Measurements from ENCODE around the gene DMRT1.
"Not testable (repeated sequence)": the region's sequence is repeated elsewhere in the genome, so short reads cannot be mapped to it uniquely, and the experiment has no call there.

Gene DMRT1

DNA sequence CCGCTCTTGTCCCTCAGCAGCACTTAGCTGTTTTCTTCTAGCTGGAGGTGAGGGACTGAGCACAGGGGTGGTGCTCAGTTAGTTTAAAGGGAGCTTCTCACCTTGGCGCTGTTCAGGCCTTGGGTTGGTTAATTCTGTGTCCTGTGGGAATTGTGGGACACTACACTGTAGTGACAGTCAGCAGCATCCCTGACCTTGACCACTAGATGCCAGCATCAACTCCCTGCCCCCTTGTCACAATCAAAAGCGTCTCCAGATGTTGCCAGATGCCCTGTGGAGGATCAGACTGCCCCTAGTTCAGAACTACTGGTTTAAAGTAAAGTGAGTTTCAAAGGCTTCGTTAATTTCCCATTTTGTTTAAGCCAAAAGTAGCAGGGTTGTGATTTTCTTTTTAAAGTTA is 69.5 kb downstream of the DMRT1 start:
- no peak for TF ChIP-seq ZFP30 (CRISPR knock-in tag; IDR thresholded peaks at IDR 0.05)
- TF ChIP-seq BACH2 (CRISPR knock-in tag; IDR thresholded peaks at IDR 0.05; ENCODE audit: borderline replicate concordance): no peak
- TF ChIP-seq, protein P1, sequence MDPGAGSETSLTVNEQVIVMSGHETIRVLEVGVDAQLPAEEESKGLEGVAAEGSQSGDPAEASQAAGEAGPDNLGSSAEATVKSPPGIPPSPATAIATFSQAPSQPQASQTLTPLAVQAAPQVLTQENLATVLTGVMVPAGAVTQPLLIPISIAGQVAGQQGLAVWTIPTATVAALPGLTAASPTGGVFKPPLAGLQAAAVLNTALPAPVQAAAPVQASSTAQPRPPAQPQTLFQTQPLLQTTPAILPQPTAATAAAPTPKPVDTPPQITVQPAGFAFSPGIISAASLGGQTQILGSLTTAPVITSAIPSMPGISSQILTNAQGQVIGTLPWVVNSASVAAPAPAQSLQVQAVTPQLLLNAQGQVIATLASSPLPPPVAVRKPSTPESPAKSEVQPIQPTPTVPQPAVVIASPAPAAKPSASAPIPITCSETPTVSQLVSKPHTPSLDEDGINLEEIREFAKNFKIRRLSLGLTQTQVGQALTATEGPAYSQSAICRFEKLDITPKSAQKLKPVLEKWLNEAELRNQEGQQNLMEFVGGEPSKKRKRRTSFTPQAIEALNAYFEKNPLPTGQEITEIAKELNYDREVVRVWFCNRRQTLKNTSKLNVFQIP (CRISPR knock-in tag; IDR thresholded peaks at IDR 0.05; ENCODE audit: borderline replicate concordance, low read depth): no peak
- no peak for ATAC-seq

DNA sequence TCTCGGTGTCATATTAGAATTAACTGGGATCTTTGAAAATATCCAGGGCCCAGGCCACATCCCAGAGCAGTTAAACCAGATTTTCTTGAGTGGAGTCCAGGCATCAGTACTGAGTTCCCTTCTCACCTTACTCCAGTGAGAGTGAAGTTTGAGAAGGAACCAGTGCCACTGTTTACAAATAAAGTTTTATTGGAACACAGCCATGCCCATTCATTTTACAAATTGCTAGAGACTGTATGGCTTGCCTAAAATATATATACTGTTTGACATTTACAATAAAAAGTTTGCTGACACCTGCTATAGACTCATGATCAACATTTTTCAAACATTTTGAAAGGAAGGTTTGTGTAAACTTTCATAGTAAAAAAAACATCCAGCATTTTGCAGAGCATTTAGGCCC is 71.3 kb downstream of the DMRT1 start:
- ATAC-seq: no peak
- no peak for TF ChIP-seq ISL1 (CRISPR knock-in tag; IDR thresholded peaks at IDR 0.05)
- TF ChIP-seq OSR1 (CRISPR knock-in tag; IDR thresholded peaks at IDR 0.05): no peak
- TF ChIP-seq RARB (CRISPR knock-in tag; IDR thresholded peaks at IDR 0.05): no peak
- TF ChIP-seq ZNF70 (CRISPR knock-in tag; IDR thresholded peaks at IDR 0.05): no peak
- no peak for TF ChIP-seq PPARA (CRISPR knock-in tag; IDR thresholded peaks at IDR 0.05; ENCODE audit: borderline replicate concordance)
- no peak for TF ChIP-seq CSDC2 (CRISPR knock-in tag; IDR thresholded peaks at IDR 0.05)
- TF ChIP-seq ARNTL (CRISPR knock-in tag; IDR thresholded peaks at IDR 0.05; ENCODE audit: borderline replicate concordance, low read depth): no peak
- TF ChIP-seq, protein P2, sequence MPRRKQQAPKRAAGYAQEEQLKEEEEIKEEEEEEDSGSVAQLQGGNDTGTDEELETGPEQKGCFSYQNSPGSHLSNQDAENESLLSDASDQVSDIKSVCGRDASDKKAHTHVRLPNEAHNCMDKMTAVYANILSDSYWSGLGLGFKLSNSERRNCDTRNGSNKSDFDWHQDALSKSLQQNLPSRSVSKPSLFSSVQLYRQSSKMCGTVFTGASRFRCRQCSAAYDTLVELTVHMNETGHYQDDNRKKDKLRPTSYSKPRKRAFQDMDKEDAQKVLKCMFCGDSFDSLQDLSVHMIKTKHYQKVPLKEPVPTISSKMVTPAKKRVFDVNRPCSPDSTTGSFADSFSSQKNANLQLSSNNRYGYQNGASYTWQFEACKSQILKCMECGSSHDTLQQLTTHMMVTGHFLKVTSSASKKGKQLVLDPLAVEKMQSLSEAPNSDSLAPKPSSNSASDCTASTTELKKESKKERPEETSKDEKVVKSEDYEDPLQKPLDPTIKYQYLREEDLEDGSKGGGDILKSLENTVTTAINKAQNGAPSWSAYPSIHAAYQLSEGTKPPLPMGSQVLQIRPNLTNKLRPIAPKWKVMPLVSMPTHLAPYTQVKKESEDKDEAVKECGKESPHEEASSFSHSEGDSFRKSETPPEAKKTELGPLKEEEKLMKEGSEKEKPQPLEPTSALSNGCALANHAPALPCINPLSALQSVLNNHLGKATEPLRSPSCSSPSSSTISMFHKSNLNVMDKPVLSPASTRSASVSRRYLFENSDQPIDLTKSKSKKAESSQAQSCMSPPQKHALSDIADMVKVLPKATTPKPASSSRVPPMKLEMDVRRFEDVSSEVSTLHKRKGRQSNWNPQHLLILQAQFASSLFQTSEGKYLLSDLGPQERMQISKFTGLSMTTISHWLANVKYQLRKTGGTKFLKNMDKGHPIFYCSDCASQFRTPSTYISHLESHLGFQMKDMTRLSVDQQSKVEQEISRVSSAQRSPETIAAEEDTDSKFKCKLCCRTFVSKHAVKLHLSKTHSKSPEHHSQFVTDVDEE (CRISPR knock-in tag; IDR thresholded peaks at IDR 0.05): no peak
- TF ChIP-seq, protein P1 (CRISPR knock-in tag; IDR thresholded peaks at IDR 0.05; ENCODE audit: borderline replicate concordance, low read depth): no peak
- TF ChIP-seq, protein P3, sequence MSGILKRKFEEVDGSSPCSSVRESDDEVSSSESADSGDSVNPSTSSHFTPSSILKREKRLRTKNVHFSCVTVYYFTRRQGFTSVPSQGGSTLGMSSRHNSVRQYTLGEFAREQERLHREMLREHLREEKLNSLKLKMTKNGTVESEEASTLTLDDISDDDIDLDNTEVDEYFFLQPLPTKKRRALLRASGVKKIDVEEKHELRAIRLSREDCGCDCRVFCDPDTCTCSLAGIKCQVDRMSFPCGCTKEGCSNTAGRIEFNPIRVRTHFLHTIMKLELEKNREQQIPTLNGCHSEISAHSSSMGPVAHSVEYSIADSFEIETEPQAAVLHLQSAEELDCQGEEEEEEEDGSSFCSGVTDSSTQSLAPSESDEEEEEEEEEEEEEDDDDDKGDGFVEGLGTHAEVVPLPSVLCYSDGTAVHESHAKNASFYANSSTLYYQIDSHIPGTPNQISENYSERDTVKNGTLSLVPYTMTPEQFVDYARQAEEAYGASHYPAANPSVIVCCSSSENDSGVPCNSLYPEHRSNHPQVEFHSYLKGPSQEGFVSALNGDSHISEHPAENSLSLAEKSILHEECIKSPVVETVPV (CRISPR knock-in tag; IDR thresholded peaks at IDR 0.05): no peak
- TF ChIP-seq, protein P4, sequence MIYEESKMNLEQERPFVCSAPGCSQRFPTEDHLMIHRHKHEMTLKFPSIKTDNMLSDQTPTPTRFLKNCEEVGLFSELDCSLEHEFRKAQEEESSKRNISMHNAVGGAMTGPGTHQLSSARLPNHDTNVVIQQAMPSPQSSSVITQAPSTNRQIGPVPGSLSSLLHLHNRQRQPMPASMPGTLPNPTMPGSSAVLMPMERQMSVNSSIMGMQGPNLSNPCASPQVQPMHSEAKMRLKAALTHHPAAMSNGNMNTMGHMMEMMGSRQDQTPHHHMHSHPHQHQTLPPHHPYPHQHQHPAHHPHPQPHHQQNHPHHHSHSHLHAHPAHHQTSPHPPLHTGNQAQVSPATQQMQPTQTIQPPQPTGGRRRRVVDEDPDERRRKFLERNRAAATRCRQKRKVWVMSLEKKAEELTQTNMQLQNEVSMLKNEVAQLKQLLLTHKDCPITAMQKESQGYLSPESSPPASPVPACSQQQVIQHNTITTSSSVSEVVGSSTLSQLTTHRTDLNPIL (CRISPR knock-in tag; IDR thresholded peaks at IDR 0.05; ENCODE audit: low read depth): no peak
- TF ChIP-seq TOX (CRISPR knock-in tag; IDR thresholded peaks at IDR 0.05; ENCODE audit: borderline replicate concordance): no peak
- TF ChIP-seq ZFP3 (CRISPR knock-in tag; IDR thresholded peaks at IDR 0.05): no peak

DNA sequence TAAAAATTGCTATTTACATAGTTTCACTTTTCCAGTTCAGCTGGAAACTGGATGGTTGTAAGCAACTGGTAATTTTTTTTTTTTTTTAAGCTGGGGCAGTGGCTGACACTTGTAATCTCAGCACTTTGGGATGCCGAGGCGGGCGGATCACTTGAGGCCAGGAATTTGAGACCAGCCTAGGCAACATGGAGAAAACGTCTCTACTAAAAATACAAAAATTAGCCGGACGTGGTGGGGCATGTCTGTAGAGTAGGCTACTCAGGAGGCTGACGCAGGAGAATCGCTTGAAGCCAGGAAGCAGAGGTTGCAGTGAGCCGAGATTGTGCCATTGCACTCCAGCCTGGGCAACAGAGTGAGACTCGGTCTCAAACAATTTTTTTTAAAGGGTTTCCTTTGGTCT is 72.0 kb downstream of the DMRT1 start:
- not testable (repeated sequence) for ATAC-seq

DNA sequence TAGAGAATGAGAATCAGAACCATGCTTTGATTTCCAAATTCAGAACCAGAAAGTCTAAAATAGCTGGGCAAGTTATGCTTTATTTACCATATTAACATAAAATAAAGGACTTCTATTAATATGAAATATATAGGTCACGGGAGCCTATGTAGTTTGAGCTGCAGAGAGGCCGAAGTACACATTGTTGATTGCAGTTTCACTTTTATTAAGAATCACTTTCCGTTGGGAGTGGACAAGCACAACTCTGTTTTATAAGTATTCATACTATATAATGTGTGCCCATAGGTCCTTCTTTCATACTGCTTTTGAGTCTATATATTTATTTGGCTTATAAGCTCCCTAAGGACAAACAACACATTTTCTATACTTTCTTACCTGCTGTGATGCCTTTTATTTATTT is 76.2 kb downstream of the DMRT1 start:
- ATAC-seq: no peak
- TF ChIP-seq BACH2 (CRISPR knock-in tag; IDR thresholded peaks at IDR 0.05; ENCODE audit: borderline replicate concordance): no peak

DNA sequence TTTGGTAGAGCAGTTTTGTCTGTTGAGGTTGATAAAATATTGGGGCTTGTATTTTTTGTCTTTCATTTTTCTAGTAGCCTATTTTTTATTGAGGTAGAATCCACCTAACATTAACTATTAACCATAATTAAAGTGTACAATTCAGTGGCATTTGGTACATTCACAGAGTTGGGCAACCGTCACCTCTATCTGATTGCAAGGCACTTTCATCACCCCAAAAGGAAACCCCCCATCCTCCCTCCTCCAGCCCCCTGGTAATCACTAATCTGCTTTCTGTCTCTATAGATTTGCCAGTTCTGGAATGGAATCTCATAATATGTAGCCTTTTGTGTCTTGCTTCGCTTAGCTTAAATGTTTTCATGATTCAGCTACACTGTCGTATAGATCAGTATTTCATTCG is 79.4 kb downstream of the DMRT1 start:
- no peak for ATAC-seq

More for the DNA sequence above, 79.4 kb downstream of the DMRT1 start:
- TF ChIP-seq CSDC2 (CRISPR knock-in tag; IDR thresholded peaks at IDR 0.05) (no peak), TCF4 (CRISPR knock-in tag; IDR thresholded peaks at IDR 0.05; ENCODE audit: borderline replicate concordance) (no peak), SNAI2 (CRISPR knock-in tag; IDR thresholded peaks at IDR 0.05) (no peak), PPARA (CRISPR knock-in tag; IDR thresholded peaks at IDR 0.05; ENCODE audit: borderline replicate concordance) (no peak), ZFP30 (CRISPR knock-in tag; IDR thresholded peaks at IDR 0.05) (no peak), BACH2 (CRISPR knock-in tag; IDR thresholded peaks at IDR 0.05; ENCODE audit: borderline replicate concordance) (no peak), ZC3H10 (CRISPR knock-in tag; IDR thresholded peaks at IDR 0.05) (no peak), GLIS3 (CRISPR knock-in tag; IDR thresholded peaks at IDR 0.05) (no peak)
